Endodermal cell (in vitro differentiated cells): Measurements from ENCODE around the gene LOXL1. TPM values are rescaled to one million over a fixed set of nuclear protein-coding genes. Genes with fewer than 3 reads are reported as not detected.
A peak's percentile ranks its signal among the peaks of the same experiment; 100 is the strongest.

Experiments
- DNase-seq: peaks from one replicate; pipeline ENCODE4 v3.0.0-alpha.2; 2017
- H3K27ac ChIP-seq: 2 replicates; pipeline ENCODE4 v1.5.1; 2013; ENCODE audit warnings: mild to moderate bottlenecking, low read depth, low read length, moderate library complexity
- H3K27me3 ChIP-seq: 2 replicates; pipeline ENCODE4 v1.6.1; 2013; ENCODE audit warnings: mild to moderate bottlenecking, low read length, moderate library complexity; ENCODE audit not compliant: insufficient read depth, control insufficient read depth, poor library complexity, severe bottlenecking
- H3K36me3 ChIP-seq: 2 replicates; pipeline ENCODE4 v1.7.0; 2013; ENCODE audit warnings: mild to moderate bottlenecking, low read length, moderate library complexity; ENCODE audit not compliant: control insufficient read depth, insufficient read depth
- H3K4me1 ChIP-seq: one replicate; pipeline ENCODE4 v1.7.0; 2013; ENCODE audit warnings: low read length; ENCODE audit not compliant: control insufficient read depth, insufficient read depth
- H3K4me3 ChIP-seq: 2 replicates; pipeline ENCODE4 v1.5.1; 2013; ENCODE audit warnings: mild to moderate bottlenecking, low read length, moderate library complexity
- H3K9ac ChIP-seq: 2 replicates; pipeline ENCODE4 v1.6.1; 2013; ENCODE audit warnings: mild to moderate bottlenecking, low read length, moderate library complexity; ENCODE audit not compliant: poor library complexity, severe bottlenecking; ENCODE audit errors: extremely low read depth
- H3K9me3 ChIP-seq: 2 replicates; pipeline ENCODE4 v1.6.1; 2013; ENCODE audit warnings: mild to moderate bottlenecking, low read length, moderate library complexity; ENCODE audit not compliant: control insufficient read depth
- H3K27ac Mint-ChIP-seq: 2 replicates; pipeline ENCODE4 v1.8.0; 2020; ENCODE audit warnings: mixed read lengths
- H3K27me3 Mint-ChIP-seq: 2 replicates; pipeline ENCODE4 v1.8.0; 2021; ENCODE audit warnings: mild to moderate bottlenecking, mixed read lengths; ENCODE audit not compliant: insufficient read depth
- H3K36me3 Mint-ChIP-seq: 2 replicates; pipeline ENCODE4 v1.8.0; 2020; ENCODE audit warnings: low read depth, mixed read lengths
- H3K4me1 Mint-ChIP-seq: 2 replicates; pipeline ENCODE4 v1.8.0; 2020; ENCODE audit warnings: mixed read lengths
- H3K4me3 Mint-ChIP-seq: 2 replicates; pipeline ENCODE4 v1.8.0; 2020; ENCODE audit warnings: mild to moderate bottlenecking, moderate library complexity, mixed read lengths
- H3K9me3 Mint-ChIP-seq: 2 replicates; pipeline ENCODE4 v1.8.0; 2020; ENCODE audit warnings: mild to moderate bottlenecking, mixed read lengths
- WGBS, 2 experiments: methylation state at CpG; one replicate each; pipeline versions ENCODE4 v1.1.5 to v1.1.7; 2013; ENCODE audit warnings: missing lambda C conversion rate in 2 of 2, mixed read lengths in 1 of 2; ENCODE audit not compliant: insufficient coverage in 1 of 2, insufficient read length in 1 of 2; 5-methylcytosine and 5-hydroxymethylcytosine counted together
- total RNA-seq, 2 donors: library from RNA; stranded (reverse); fragmentation: NEBNext Ultra II Directional in 1 of 2; extraction: Animal tissue kit (Norgen Biotek cat#: 25700) in 1 of 2; gene quantifications; 2 replicates in 1 of 2; 3 replicates in 1 of 2; pipeline ENCODE4 v1.2.1, GENCODE V29; 2021
- TF ChIP-seq, protein P1 (sequence below): fragments of 200-600 bp; sonication (generic); conservative IDR thresholded peaks from 2 replicates; pipeline ENCODE4 v1.5.0; 2021; ENCODE audit warnings: antibody characterized with exemption, mild to moderate bottlenecking

Gene LOXL1
- total RNA-seq, 2 donors from 2014 or later: 21.3 to 31.8 TPM

DNA sequence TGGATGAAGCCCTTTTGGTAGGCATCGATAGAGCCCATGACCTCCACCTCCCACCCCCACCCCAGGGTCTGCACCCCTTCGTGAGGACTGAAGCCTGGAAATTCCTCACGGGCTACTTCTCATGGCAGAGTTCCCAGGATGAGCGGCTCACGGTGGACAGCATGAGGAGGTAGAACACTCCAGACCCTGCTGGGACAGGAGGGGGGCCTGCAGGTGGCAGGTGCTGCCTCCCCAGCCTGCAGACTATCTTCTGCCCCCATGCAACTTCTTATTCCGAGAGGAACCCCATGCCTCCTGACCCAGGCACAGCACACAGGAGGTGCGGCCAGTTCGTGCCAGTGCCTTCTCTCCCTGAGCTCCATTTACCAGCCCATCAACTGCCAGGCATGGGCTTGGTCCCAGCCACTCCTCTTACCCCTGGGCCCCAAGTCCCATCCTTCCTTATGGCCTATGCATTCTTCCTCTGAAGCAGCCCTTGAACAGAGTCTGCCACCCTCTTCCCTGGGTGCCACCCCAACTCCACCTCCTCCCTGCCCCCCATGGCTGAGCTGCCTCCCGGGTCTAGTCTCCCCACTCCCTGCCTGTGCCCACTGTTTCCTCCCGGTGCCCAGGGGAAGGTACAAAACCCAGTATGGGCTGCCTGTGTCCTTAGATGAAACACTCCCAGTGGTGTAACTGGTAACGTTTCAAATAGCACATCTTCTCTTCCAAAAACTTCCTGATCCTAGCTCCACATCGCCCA, 44.5 kb upstream of the LOXL1 start:
- H3K4me1 ChIP-seq: no peaks in the 10 kb centered on the region
- WGBS, 2 experiments: 84 to 91% methylated on average over 4 to 12 of the region's 12 CpGs
- TF ChIP-seq, protein P1, sequence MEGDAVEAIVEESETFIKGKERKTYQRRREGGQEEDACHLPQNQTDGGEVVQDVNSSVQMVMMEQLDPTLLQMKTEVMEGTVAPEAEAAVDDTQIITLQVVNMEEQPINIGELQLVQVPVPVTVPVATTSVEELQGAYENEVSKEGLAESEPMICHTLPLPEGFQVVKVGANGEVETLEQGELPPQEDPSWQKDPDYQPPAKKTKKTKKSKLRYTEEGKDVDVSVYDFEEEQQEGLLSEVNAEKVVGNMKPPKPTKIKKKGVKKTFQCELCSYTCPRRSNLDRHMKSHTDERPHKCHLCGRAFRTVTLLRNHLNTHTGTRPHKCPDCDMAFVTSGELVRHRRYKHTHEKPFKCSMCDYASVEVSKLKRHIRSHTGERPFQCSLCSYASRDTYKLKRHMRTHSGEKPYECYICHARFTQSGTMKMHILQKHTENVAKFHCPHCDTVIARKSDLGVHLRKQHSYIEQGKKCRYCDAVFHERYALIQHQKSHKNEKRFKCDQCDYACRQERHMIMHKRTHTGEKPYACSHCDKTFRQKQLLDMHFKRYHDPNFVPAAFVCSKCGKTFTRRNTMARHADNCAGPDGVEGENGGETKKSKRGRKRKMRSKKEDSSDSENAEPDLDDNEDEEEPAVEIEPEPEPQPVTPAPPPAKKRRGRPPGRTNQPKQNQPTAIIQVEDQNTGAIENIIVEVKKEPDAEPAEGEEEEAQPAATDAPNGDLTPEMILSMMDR: no peak
- peaks cover 16% of the 10 kb centered on the region for H3K27me3 ChIP-seq
- no peak overlapping the region for H3K9ac ChIP-seq
- Mint-ChIP-seq H3K4me1 (peaks cover 1% of the 10 kb centered on the region), H3K4me3 (no peak overlapping the region), H3K36me3 (no peaks in the 10 kb centered on the region), H3K27me3 (peaks cover 14% of the 10 kb centered on the region), H3K27ac (no peak overlapping the region), H3K9me3 (no peaks in the 10 kb centered on the region)
- no peak overlapping the region for H3K27ac ChIP-seq
- DNase-seq: peak; percentile 33
- no peaks in the 10 kb centered on the region for H3K9me3 ChIP-seq
- no peaks in the 10 kb centered on the region for H3K36me3 ChIP-seq
- H3K4me3 ChIP-seq: no peak overlapping the region

DNA sequence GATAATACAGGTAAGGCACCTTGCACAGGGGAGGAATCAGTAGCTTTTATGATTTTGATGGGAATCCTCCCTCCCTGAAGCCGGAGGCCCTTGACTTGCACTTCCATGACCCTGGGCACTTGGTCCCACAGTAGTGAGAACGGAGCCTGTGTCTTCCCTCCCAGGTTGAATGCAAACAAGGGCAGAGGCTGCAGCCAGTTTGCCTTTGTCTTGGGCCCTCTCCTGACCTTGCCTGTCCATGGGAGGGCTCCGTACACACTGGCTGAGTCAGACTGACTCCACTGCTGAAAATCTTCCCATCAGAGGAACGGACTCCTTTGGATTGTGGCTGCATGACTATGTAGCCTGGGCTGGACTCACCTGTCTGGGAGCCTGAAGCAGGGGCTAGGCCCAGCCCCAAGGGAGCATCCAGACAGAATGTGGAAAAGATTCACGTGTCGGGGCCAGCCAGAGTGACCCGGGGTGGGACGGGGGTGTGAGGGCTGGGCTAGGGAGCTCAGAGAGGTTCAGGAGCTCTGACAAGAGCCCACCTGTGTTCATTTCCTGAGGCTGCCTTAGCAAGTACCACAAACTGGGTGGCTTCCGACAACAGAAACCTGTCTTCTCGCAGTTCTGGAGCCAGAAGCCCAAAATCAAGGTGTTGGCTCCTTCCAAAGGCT, 43.4 kb upstream of the LOXL1 start:
- no peak overlapping the region for H3K27ac ChIP-seq
- WGBS, 2 experiments: 86 to 90% methylated on average over 10 of the region's 10 CpGs
- H3K27me3 ChIP-seq: peaks cover 16% of the 10 kb centered on the region
- no peaks in the 10 kb centered on the region for H3K4me1 ChIP-seq
- no peak overlapping the region for H3K27ac Mint-ChIP-seq
- H3K36me3 Mint-ChIP-seq: no peaks in the 10 kb centered on the region
- no peaks in the 10 kb centered on the region for H3K36me3 ChIP-seq
- TF ChIP-seq, protein P1: no peak
- no peaks in the 10 kb centered on the region for H3K9me3 ChIP-seq
- DNase-seq: peak; percentile 45
- no peak overlapping the region for H3K9ac ChIP-seq
- H3K4me1 Mint-ChIP-seq: no peaks in the 10 kb centered on the region
- H3K9me3 Mint-ChIP-seq: no peaks in the 10 kb centered on the region
- no peak overlapping the region for H3K4me3 Mint-ChIP-seq
- peaks cover 16% of the 10 kb centered on the region for H3K27me3 Mint-ChIP-seq
- no peak overlapping the region for H3K4me3 ChIP-seq

DNA sequence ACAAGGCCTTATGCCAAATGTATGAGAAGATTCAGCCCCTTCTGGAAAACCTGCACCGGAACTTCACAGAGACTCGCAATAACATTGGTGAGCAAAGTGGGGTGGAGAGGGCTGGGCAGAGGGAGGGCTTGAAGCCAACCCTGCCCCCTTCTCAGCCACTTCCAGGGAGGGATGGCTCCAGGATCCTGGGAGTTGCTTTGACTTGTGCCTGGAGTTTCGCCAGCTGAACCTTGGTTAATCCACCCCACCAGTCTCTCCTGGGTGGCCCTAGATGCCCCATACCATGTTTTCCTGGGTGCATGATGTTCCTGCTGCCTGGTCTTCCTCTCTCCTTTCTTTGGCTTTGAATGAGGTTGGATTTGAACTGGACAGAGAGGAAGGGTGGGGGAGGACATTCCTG, 42.1 kb upstream of the LOXL1 start:
- H3K4me3 Mint-ChIP-seq: no peak overlapping the region
- H3K9ac ChIP-seq: no peak overlapping the region
- no peaks in the 10 kb centered on the region for H3K4me1 Mint-ChIP-seq
- DNase-seq: peak; percentile 28
- TF ChIP-seq, protein P1: no peak
- H3K27me3 Mint-ChIP-seq: peaks cover 21% of the 10 kb centered on the region
- H3K27ac ChIP-seq: no peak overlapping the region
- H3K4me1 ChIP-seq: no peaks in the 10 kb centered on the region
- no peaks in the 10 kb centered on the region for H3K36me3 Mint-ChIP-seq
- H3K27me3 ChIP-seq: peaks cover 28% of the 10 kb centered on the region
- H3K4me3 ChIP-seq: no peak overlapping the region
- WGBS, 2 experiments: 61 to 95% methylated on average over 2 to 3 of the region's 3 CpGs
- H3K9me3 ChIP-seq: no peaks in the 10 kb centered on the region
- no peaks in the 10 kb centered on the region for H3K9me3 Mint-ChIP-seq
- H3K27ac Mint-ChIP-seq: no peak overlapping the region
- H3K36me3 ChIP-seq: no peaks in the 10 kb centered on the region
